Activated CD8-positive, alpha-beta memory T cell treated with anti-CD3 and anti-CD28 coated beads for 4 hours (primary cell): ENCODE measurements around the gene PARD6A.
"Not testable (repeated sequence)": the region's sequence is repeated elsewhere in the genome, so short reads cannot be mapped to it uniquely, and the experiment has no call there.

ENCODE experiments used
- DNase-seq, 2 donors: peaks; one replicate each; pipeline ENCODE4 v3.0.0-alpha.2; 2020; ENCODE audit warnings: low read depth in 2 of 2

PARD6A gene

DNA sequence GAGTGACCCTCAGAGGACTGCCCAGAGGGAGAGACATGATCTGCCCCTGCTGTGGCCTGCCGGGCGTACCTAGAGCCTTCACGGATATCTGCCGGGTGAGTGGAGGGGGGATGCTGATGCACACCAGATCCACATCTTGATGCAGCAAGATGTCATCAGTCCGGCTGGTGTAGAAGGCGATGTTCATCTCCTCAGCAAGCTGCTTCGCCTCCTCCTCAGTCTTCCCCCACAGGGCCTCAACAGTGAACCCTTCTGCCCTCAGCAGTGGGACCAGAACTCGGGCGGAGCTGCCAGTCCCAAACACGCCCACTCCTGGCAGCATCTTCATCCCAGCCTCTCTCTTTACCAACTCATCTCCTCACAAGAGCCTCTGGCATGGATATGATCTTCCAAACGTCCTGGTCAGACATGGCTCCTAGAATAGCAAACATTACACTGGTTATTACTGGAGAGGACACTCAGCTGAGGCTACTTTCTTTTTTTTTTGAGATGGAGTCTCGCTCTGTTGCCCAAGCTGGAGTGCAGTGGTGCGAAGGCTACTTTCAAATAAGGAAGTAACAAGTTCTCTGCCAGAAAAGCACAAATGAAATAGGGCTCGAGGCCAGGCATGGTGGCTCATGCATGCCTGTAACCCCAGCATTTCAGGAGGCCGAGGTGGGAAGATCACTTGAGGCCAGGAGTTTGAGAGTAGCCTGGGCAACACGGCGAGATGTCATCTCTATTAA lies 24.8 kb downstream of the PARD6A start:
- DNase-seq, result no peak

GRCh38 chr16:67693517-67694285 lies 32.9 kb downstream of the PARD6A start:
- DNase-seq, result not testable (repeated sequence)

DNA sequence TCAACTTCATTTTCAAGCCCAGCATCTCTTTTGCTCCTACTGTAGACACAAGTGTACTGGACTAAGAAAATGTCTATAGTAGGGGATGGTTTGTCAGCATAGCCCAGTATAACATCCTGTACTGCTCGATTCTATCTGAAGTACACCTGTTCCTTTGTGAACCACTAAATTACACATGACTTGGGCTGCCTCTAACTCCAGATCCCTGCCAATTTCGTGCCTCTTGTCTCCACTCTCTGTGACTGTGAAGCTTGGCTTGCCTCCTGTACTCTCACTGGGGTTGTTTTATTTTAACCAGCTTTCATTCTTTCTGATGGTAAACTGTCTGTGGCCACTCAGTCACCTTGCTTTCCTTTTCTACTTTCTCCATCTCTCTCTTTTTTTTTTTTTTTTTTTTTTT lies 33.9 kb downstream of the PARD6A start:
- DNase-seq, result no peak

- DNase-seq, result no peak
Observed at GRCh38 chr16:67697422-67698185, 36.8 kb downstream of the PARD6A start.

DNA sequence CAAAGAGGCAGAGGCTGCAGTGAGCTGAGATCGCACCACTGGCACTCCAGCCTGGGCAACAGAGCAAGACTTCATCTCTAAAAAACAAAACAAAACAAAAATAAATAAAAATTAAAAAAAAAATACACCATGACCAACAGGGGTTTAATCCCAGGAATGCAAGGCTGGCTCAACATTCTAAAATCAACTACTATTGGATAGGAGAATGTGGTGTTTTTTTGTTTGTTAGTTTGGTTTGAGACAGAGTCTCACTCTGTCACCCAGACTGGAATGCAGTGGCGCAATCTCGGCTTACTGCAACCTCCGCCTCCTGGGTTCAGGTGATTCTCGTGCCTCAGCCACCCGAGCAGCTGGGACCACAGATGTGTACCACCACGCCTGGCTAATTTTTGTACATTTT lies 38.5 kb downstream of the PARD6A start:
- no peak for DNase-seq

- no peak for DNase-seq
Observed at GRCh38 chr16:67701420-67701819, 40.7 kb downstream of the PARD6A start.

GRCh38 chr16:67702130-67702529 lies 41.4 kb downstream of the PARD6A start:
- no peak for DNase-seq

GRCh38 chr16:67703626-67704025 lies 42.9 kb downstream of the PARD6A start:
- no peak for DNase-seq

- no peak for DNase-seq
Observed at GRCh38 chr16:67704110-67704509, 43.4 kb downstream of the PARD6A start.

DNA sequence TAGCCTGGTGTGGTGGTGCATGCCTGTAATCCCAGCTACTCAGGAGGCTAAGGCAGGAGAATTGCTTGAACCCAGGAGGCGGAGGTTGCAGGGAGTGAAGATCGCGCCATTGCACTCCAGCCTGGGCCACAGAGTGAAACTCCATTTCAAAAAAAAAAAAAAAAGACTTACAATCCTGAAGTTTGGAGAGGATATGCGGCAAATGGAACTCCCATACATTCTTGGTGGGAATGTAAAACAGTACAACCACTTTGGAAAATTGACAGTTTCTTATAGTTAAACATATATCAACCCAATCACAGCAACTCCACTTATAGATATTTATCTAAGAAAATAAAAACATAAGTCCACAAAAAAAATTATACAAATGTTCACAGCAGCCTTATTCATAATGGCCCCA lies 46.5 kb downstream of the PARD6A start:
- DNase-seq, result no peak

DNA sequence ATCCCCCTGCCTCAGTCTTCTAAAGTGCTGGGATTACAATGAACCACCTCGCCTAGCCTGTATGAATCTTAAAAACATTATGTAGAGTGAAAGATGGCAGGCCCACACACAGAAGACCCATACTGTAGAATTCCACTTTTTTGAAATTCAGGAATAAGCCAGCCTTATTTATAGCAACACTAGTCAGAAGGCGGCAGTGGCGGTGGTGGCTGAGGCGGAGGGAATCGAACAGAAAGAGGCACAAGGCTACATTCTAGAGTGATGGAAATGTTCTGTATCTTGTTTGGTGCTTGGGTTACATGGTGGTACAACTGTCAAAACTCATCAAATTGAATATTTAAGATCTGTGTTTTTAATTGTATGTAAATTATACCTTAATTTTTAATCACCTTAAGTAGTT lies 47.0 kb downstream of the PARD6A start:
- DNase-seq, result no peak

- no peak for DNase-seq
Observed at GRCh38 chr16:67708368-67708771, 47.6 kb downstream of the PARD6A start.

DNA sequence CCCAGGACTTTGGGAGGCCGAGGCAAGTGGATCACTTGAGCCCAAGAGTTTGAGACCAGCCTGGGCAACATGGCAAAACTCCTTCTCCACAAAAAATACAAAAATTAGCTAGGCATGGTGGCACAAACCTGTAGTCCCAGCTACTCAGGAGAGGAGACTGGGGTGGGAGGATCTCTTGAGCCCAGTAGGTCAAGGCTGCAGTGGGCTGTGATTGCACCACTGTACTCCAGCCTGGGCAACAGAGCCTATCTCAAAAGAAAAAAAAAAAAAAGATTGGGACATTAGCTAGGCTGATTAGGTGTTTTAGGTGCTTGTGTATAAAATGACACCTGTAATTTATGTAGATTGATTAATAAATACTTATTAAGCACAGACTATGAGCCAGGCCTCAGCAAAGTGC lies 48.3 kb downstream of the PARD6A start:
- DNase-seq, result no peak

GRCh38 chr16:67710607-67711006 lies 49.8 kb downstream of the PARD6A start:
- no peak for DNase-seq
